ENCODE results near the gene NT5M.

Gene NT5M

GRCh38 chr17:17345686-17346427 is 42.7 kb downstream of the NT5M start:
- DNase-seq (ENCODE audit: low spot score): no peak
- in situ Hi-C loops (cut with MboI; ENCODE audit: low pct_unique_long_range_greater_than_20kb, low sequenced_read_pairs, unreplicated experiment): no loop called here

GRCh38 chr17:17346428-17347233 is 43.5 kb downstream of the NT5M start:
- TF ChIP-seq CTCF (IDR thresholded peaks at IDR 0.05; ENCODE audit: extremely low read depth, insufficient read depth, missing control alignments): no peak
- no peak for DNase-seq (ENCODE audit: low spot score)
- in situ Hi-C loops (cut with MboI; ENCODE audit: low pct_unique_long_range_greater_than_20kb, low sequenced_read_pairs, unreplicated experiment): no loop called here

More at GRCh38 chr17:17345686-17346427, 42.7 kb downstream of the NT5M start:
- TF ChIP-seq CTCF (IDR thresholded peaks at IDR 0.05; ENCODE audit: extremely low read depth, insufficient read depth, missing control alignments): no peak

DNA sequence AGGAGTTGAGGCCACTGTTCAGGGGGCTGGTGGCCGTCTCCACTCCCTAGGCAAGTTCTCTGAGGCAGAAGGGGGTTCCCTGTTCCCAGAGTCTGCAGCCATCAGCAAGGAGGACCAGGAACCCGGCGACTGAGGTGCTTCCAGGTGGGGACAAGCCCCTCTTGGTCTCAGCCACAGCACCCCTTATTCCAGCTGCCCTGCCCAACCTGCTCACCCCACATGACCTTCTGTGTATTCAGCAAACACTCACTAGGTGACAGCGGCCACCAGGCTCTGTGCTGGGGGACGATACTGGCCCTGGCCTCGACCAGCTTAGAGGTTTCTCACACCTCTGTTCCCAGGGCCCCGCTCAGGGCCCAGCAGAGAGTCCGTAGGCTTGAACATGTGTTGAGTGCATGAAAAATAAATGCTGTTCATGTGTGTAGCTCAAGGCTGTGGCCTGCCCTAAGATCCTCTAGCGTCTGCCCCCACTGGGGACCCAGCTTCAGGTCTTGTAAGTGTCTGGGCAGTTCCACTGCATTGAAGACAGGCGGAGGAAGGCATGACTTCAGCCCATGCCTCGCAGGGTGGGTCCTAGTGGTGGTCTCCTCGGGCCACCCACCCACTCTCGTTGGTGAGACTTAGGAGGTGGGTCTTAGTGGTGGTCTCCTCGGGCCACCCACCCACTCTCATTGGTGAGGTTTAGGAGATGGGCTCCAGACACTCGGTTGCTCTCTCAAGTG is 44.2 kb downstream of the NT5M start:
- DNase-seq (ENCODE audit: low spot score): no peak
- in situ Hi-C loops (cut with MboI; ENCODE audit: low pct_unique_long_range_greater_than_20kb, low sequenced_read_pairs, unreplicated experiment): no loop called here
- TF ChIP-seq CTCF (IDR thresholded peaks at IDR 0.05; ENCODE audit: extremely low read depth, insufficient read depth, missing control alignments): no peak

DNA sequence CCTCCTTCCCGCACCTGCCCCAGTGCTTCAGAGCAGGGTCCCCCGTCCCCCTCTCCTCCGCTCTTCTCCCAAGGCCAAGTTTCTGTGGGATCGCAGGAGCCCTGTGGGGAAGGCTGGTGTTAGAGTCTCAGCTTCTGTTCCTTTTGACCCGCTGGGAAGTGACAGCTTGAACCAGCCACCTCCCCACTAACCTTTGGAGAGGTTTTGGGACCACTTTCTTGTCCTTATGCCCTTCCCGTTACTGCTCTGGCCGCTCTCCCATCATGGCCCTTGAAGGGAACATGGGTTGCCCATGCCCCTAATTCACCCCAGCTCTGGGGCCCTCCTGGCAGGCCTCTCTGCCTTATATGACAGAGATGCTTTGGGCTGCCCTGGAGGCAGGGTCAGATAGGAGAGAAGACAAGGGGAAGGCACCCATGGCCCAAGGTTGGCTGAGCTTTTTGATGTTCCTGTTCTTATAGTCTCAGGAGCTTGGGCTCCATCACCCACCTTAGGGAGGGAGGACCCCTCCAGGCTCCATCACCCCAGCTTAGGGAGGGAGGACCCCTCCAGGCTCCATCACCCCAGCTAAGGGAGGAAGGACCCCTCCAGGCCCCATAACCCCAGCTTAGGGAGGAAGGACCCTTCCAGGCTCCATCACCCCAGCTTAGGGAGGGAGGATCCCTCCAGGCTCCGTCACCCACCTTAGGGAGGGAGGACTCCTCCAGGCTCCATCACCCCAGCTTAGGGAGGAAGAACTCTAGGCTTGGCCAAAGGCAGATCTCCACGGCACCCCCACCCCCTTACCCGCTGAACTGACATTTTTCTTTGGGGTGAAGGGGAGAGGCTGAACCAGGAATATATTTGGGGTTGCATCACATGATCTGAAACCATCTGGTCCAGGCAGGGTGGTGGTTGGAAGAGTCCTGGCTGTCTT is 45.0 kb downstream of the NT5M start:
- no peak for TF ChIP-seq CTCF (IDR thresholded peaks at IDR 0.05; ENCODE audit: extremely low read depth, insufficient read depth, missing control alignments)
- no peak for DNase-seq (ENCODE audit: low spot score)
- in situ Hi-C loops (cut with MboI; ENCODE audit: low pct_unique_long_range_greater_than_20kb, low sequenced_read_pairs, unreplicated experiment): no loop called here

- in situ Hi-C loops (cut with MboI; ENCODE audit: low pct_unique_long_range_greater_than_20kb, low sequenced_read_pairs, unreplicated experiment): no loop called here
- DNase-seq (ENCODE audit: low spot score): no peak
- TF ChIP-seq CTCF (IDR thresholded peaks at IDR 0.05; ENCODE audit: extremely low read depth, insufficient read depth, missing control alignments): no peak
Observed at GRCh38 chr17:17348872-17349723, 45.9 kb downstream of the NT5M start.

Measured in GM13977 (cell line).